Measurements from ENCODE around the gene APOL6. TPM values are rescaled to one million over a fixed set of nuclear protein-coding genes. Genes with fewer than 3 reads are reported as not detected.

The APOL6 gene
- total RNA-seq, 1 experiment from 2014 or later = 13.9 TPM

DNA sequence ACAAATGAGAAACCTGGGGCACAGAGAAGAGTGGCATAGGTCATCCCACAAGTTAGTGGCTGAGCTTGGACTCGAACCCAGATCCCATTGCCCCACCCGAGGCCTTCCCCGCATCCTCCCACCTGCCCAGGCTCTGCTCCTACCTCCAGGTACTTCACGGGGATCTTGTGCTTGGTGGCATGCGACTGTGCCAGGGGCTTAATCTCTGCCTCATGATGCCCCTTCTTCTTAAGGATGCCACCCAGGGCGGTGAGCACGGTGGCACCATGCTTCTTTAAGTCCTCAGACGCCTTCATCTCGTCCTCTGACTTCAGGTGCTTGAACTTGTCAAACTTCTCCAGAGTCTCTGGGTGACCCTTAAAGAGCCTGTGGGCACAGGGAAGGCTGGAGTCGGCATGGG is 37.5 kb upstream of the APOL6 start:
- H3K27ac Mint-ChIP-seq (ENCODE audit: unreplicated experiment) = no peak overlapping the region
- H3K9me3 Mint-ChIP-seq (ENCODE audit: unreplicated experiment) = no peaks in the 10 kb centered on the region
- no peaks in the 10 kb centered on the region for H3K9me3 ChIP-seq
- H3K4me1 ChIP-seq = no peaks in the 10 kb centered on the region; the same call in 1 of the 2 replicates
- no peaks in the 10 kb centered on the region for H3K4me1 Mint-ChIP-seq (ENCODE audit: low read depth, unreplicated experiment)
- no peaks in the 10 kb centered on the region for H3K27me3 ChIP-seq (replicated peaks; ENCODE audit: control insufficient read depth, insufficient read depth, low read length)
- ChIA-PET CTCF (no interaction called here), POLR2A (no interaction called here)
- H3K36me3 Mint-ChIP-seq (ENCODE audit: insufficient read depth, unreplicated experiment) = no peaks in the 10 kb centered on the region
- no peaks in the 10 kb centered on the region for H3K36me3 ChIP-seq (ENCODE audit: control insufficient read depth, insufficient read depth, low read length)
- TF ChIP-seq, protein P1, sequence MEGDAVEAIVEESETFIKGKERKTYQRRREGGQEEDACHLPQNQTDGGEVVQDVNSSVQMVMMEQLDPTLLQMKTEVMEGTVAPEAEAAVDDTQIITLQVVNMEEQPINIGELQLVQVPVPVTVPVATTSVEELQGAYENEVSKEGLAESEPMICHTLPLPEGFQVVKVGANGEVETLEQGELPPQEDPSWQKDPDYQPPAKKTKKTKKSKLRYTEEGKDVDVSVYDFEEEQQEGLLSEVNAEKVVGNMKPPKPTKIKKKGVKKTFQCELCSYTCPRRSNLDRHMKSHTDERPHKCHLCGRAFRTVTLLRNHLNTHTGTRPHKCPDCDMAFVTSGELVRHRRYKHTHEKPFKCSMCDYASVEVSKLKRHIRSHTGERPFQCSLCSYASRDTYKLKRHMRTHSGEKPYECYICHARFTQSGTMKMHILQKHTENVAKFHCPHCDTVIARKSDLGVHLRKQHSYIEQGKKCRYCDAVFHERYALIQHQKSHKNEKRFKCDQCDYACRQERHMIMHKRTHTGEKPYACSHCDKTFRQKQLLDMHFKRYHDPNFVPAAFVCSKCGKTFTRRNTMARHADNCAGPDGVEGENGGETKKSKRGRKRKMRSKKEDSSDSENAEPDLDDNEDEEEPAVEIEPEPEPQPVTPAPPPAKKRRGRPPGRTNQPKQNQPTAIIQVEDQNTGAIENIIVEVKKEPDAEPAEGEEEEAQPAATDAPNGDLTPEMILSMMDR (IDR thresholded peaks at IDR 0.05; ENCODE audit: insufficient read depth in 1 of 2, low read depth in 1 of 2, low read length in 1 of 2, severe bottlenecking in 1 of 2, unreplicated experiment in 1 of 2) = no peak
- H3K4me3 Mint-ChIP-seq (ENCODE audit: unreplicated experiment) = no peak overlapping the region
- BruUV-seq (replicated peaks) = no TSS peak
- DNase-seq = no peak
- no peak overlapping the region for H3K4me3 ChIP-seq (ENCODE audit: low read depth, low read length)
- peaks cover 3% of the 10 kb centered on the region for H3K27me3 Mint-ChIP-seq (ENCODE audit: insufficient read depth, unreplicated experiment)
- intact Hi-C loops (cut with micrococcal nuclease; ENCODE audit: unreplicated experiment) = no loop called here

DNA sequence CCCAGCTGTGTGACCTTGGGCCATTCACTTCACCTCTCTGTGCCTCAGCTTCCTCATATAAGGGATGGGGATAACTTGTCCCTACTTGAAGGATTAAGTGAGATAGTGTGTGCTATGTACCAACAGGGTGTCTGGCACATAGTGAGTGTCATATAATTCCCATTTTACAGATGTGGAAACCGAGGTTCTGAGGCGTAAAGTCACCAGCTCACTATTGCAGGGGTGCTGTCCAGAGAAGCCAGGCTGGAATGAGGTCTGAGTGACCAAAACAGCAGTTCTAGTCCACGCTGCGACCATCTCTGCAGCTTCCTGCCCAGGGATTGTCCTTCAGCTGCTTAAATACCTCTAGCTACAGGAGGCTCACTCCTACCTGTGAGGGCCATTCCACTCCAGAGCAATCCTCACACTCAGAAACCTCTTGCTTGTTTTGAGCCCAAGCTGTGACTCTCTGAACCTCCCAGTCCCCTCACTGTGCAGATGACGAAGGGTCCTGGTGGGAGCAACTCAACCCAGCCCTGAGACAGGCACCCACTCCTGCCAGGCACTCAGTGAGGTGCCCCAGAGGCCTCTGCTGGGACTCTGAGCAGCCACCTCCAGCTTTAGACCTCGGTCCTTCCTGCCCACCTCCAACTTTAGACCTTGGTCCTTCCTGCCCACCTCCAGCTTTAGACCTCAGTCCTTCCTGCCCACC is 36.9 kb upstream of the APOL6 start:
- TF ChIP-seq, protein P1 (IDR thresholded peaks at IDR 0.05; ENCODE audit: insufficient read depth in 1 of 2, low read depth in 1 of 2, low read length in 1 of 2, severe bottlenecking in 1 of 2, unreplicated experiment in 1 of 2) = no peak
- intact Hi-C loops (cut with micrococcal nuclease; ENCODE audit: unreplicated experiment) = no loop called here
- DNase-seq = no peak
- ChIA-PET POLR2A (no interaction called here), CTCF (no interaction called here)
- Histone ChIP-seq H3K9me3 (no peaks in the 10 kb centered on the region), H3K4me1 (no peaks in the 10 kb centered on the region; the same call in 1 of the 2 replicates), H3K27me3 (replicated peaks; ENCODE audit: control insufficient read depth, insufficient read depth, low read length) (no peaks in the 10 kb centered on the region), H3K4me3 (ENCODE audit: low read depth, low read length) (no peak overlapping the region), H3K36me3 (ENCODE audit: control insufficient read depth, insufficient read depth, low read length) (no peaks in the 10 kb centered on the region)
- no peaks in the 10 kb centered on the region for H3K4me1 Mint-ChIP-seq (ENCODE audit: low read depth, unreplicated experiment)
- peaks cover 3% of the 10 kb centered on the region for H3K27me3 Mint-ChIP-seq (ENCODE audit: insufficient read depth, unreplicated experiment)
- no TSS peak for BruUV-seq (replicated peaks)
- H3K9me3 Mint-ChIP-seq (ENCODE audit: unreplicated experiment) = no peaks in the 10 kb centered on the region
- H3K27ac Mint-ChIP-seq (ENCODE audit: unreplicated experiment) = no peak overlapping the region
- no peaks in the 10 kb centered on the region for H3K36me3 Mint-ChIP-seq (ENCODE audit: insufficient read depth, unreplicated experiment)
- no peak overlapping the region for H3K4me3 Mint-ChIP-seq (ENCODE audit: unreplicated experiment)

- no peaks in the 10 kb centered on the region for H3K27me3 ChIP-seq (replicated peaks; ENCODE audit: control insufficient read depth, insufficient read depth, low read length)
- H3K36me3 ChIP-seq (ENCODE audit: control insufficient read depth, insufficient read depth, low read length) = no peaks in the 10 kb centered on the region
- H3K9me3 ChIP-seq = no peaks in the 10 kb centered on the region
- ChIA-PET POLR2A (no interaction called here), CTCF (no interaction called here)
- H3K4me1 ChIP-seq = no peaks in the 10 kb centered on the region; the same call in 1 of the 2 replicates
- DNase-seq = no peak
- H3K27ac Mint-ChIP-seq (ENCODE audit: unreplicated experiment) = no peak overlapping the region
- no peaks in the 10 kb centered on the region for H3K4me1 Mint-ChIP-seq (ENCODE audit: low read depth, unreplicated experiment)
- H3K36me3 Mint-ChIP-seq (ENCODE audit: insufficient read depth, unreplicated experiment) = no peaks in the 10 kb centered on the region
- H3K27me3 Mint-ChIP-seq (ENCODE audit: insufficient read depth, unreplicated experiment) = peaks cover 3% of the 10 kb centered on the region
- intact Hi-C loops (cut with micrococcal nuclease; ENCODE audit: unreplicated experiment) = no loop called here
- TF ChIP-seq, protein P1 (IDR thresholded peaks at IDR 0.05; ENCODE audit: insufficient read depth in 1 of 2, low read depth in 1 of 2, low read length in 1 of 2, severe bottlenecking in 1 of 2, unreplicated experiment in 1 of 2) = no peak
- H3K9me3 Mint-ChIP-seq (ENCODE audit: unreplicated experiment) = no peaks in the 10 kb centered on the region
- no TSS peak for BruUV-seq (replicated peaks)
- H3K4me3 ChIP-seq (ENCODE audit: low read depth, low read length) = no peak overlapping the region
- no peak overlapping the region for H3K4me3 Mint-ChIP-seq (ENCODE audit: unreplicated experiment)
These were observed 36.2 kb upstream of the APOL6 start for GRCh38 chr22:35611891-35612576.
